GM21381 (cell line): ENCODE results near the gene FAM161B.
"Not testable (repeated sequence)": the region's sequence is repeated elsewhere in the genome, so short reads cannot be mapped to it uniquely, and the experiment has no call there.

Experiments
- ATAC-seq: cut with Tn5 transposase; IDR thresholded peaks from one replicate; pipeline ENCODE4 v1.9.1; 2021; ENCODE audit warnings: mild to moderate bottlenecking, moderate library complexity; ENCODE audit not compliant: unreplicated experiment

The FAM161B gene

DNA sequence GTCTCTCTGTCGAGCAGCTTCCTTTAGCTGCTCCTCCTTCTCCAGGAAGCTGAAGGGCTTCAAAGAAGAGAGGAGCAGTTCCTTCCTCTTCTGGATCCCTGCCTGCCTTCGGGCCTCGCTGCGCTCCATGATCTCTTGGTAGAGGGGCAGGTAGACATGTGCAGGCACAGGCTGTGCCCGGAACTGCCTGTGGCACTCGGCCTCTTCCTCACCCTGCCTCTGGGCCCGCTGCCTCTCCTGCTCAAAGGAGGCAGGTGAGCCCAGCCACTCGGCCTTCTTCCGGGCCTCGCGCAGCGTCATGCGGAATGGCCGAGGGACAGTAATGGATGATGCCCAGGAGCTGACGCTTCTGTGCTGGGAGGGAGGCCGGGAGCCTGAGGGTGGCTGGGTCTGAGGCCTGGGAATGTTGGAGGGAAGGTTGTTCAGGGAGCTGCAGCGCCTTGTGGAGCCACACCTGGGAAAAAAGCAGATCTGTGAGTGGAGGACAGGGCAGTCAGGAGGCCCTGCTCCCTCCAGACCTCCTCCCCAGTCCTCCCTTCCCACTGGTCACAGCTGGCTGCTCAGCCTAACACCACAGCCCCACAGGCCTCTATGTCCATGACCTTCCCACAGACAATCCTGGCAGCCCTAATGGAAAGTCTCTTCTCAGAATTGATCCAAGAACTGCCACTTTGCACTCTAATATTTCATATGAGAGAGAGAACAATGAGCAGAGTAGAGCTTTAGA, 5.3 kb downstream of the FAM161B start:
- no peak for ATAC-seq

DNA sequence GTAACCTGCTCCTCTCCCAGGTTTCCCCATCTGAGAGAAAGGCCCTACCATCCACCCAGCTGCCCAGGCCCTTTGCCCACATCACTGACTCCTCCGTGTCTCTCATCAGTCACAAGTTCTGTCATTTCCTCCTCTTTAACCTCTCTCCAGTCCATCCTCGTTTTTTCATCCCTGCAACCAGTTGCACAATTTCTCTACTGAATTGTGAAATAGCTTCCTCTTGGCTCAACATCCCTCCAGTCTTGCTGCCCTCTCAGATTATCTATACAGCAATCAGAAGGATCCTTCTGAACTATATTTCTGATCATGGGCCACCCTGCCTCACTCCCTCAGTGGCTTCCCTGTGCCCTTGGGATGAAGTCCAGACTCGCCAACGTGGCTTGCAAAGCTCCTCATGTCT, 6.8 kb downstream of the FAM161B start:
- no peak for ATAC-seq

DNA sequence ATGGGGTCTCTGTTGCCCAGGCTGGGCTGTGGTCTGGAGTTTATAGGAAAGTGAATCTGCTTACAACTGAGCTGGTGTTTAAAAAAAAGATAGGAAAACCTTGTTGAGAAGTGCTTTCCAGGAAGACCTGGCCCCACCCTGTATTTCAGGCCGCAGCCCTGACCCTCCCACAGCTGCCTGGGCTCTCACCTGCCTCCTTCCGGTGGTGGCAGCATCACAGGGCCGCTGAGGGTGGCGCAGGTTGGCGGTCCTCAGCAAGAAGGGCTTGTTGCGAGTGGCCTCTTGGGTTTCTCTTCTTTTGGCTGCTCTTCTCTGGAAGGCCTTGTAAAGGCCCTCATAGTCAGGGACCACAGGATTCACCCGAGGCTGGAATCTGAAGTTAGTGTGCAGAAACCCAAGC, 7.7 kb downstream of the FAM161B start:
- no peak for ATAC-seq

DNA sequence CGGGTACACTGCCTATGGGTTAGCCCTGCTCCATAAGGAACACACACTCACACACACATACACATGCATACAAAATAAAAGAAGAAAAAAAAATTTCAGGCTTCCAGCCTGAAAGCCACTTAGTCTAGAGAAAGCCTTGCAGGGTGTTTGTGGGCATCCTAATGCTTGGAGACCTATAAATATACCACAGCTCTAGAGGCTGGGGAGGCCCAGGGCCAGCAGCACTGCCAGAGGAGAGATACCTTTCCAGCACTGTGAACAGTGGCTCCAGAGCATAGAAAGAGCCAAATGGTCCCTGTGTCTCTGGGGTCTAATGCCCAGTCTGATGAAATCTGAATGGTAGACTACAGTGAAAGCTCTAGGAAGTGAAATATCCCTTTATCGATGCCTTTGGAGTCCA, 12.9 kb downstream of the FAM161B start:
- no peak for ATAC-seq

DNA sequence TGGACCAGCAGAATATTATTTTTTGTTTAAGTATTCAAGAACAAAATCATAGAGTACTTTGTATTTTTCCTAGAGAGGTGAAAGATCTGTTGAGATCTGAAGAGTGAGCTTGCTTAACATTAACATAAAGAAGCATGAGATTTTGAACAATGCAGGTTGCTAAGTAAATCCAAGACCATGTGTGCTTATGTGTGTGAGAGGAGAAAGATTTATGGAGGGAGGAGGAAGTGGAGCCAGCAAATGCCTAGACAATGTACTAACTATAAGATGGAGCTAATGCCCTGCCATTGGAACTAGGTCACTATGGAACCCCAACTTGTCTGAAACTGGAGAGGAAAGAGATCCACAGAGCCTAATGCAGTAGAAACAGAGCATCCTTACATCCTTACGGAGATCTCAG, 13.3 kb downstream of the FAM161B start:
- ATAC-seq, result no peak

DNA sequence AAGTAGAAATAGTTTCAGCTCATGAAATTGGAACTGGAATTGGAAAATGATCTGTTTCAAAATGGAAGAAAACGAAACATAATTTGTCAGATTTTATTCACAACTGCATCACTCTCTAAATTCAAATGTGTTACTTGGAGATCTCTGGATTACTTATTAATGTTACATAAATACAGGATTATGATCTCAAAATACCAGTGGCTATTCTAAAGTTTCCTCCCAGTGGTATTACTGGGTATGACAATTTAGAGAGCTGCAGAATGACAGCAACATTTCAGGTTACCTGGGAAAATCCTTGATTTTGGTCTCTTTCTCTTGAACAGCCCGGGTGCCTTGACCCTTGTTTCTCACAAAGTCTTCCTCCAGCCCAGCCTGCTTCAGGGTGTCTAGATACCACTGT, 14.2 kb downstream of the FAM161B start:
- ATAC-seq, result no peak

DNA sequence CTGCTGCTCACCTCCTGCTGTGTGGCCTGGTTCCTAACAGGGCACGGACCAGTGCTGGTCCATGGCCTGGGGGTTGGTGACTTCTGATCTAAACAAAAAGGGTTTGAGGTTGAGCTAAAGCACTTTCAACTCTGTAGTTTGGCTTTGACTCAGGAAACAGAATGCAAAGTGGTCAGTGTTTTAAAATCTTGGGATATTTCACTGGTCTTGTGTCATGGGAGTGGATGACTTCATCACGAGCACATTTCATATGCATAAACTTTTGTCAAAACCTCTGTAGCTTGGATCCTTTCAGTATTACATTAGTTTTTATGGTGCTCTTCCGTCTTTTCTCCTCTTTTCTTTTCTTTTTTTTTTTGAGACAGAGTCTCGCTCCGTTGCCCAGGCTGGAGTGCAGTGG, 25.6 kb downstream of the FAM161B start:
- ATAC-seq, result no peak

DNA sequence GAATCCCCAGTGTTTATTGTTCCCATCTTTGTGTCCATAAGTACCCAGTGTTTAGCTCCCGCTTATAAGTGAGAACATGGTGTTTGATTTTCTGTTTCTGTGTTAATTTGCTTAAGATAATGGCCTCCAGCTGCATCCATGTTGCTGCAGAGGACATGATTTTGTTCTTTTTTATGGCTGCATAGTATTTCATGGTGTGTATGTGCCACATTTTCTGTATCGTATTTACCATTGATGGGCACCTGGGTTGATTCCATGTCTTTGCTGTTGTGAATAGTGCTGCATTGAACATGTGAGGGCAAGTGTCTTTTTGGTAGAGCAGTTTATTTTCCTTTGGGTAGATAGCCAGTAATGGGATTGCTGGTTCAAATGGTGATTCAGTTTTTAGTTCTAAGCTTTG, 30.4 kb downstream of the FAM161B start:
- not testable (repeated sequence) for ATAC-seq

DNA sequence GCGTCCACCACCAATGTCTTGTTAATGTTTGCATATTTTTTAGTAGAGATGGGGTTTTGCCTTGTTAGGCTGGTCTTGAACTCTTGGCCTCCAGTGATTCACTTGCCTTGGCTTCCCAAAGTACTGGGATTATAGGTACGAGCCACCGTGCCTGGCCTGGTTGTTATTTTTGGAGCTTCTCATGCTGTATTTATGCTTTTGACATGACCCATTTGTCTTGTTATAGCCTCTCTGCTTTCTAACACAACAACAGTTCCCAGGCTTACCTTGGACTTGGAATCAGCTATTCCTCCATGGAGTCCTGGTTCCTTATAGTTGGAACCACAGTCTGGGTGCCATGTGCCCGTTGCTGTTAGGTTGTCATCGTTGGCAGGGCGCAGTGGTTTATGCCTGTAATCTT, 33.6 kb downstream of the FAM161B start:
- no peak for ATAC-seq

DNA sequence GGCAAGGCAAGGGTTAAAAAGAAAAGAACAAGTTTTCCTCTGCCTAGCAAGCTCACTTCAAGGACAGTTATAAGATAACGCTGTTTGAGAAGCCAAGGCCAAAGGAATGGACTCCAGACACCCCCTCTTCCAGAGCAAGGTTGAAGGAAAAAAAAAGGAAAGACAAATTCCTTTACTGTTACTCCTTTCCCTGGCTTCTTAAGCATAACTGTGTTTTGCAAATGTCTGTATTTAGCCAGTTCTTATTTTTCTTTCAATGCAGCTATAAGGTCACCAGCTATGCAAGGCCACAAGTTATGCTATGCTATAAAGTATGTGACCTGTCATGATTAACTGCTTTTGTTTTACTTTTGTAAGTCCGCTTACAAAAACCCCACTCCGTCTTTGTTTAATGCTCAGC, 36.6 kb downstream of the FAM161B start:
- no peak for ATAC-seq

DNA sequence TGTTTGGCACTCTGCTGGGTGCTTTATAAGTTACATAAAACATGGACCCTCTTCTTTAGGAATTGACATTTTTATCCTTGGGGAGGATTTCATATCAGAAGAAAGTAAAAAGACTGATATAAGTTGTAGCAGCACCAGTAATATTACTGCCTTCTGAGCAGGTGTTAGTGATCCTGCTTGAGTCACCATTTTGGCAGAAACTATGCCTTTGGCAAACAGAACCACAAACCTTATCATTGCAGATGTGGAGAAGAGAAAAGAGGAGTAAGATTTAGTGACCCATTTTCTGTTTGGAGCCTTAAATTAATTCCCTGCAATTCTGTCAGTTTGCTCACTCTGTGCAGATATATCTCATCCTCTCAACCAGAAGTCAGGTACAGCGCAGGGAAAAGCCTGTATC, 40.2 kb downstream of the FAM161B start:
- ATAC-seq, result no peak

DNA sequence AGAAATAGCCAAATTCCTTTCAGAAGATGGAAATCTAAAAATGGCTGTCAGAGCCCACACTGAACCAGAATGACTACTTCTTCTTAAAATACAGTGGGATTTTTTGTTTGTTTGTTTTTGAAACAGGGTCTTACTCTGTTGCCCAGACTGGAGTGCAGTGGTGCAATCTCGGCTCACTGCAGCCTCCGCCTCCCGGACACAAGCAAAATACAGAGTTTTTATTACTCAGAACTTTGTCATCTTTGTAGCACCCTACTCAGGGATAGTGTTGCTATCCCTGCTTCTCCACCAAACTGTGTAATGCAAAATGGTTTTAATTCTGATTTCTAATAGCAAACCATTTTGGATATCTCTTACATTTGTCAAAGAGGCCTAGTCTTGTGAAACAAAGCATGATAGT, 46.9 kb downstream of the FAM161B start:
- ATAC-seq, result no peak

DNA sequence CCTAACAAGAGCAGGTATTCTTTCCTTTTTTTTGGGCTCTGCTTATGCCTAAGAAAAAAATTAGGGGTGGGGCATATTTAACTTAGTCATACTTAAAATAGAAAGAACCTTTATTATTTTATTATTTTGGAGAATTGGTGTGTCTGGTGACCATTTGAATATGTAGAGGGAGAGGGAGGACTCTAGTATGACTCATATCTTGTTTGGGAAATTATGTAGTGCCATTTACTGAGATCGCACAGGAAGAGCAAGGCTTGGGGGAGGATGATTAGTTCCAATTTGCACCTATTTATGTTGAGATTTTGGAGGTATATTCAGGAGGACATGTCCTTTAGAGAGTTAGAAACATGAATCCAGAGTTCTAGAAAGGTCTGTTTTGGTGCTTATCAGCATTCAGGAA, 53.4 kb downstream of the FAM161B start:
- ATAC-seq, result no peak

DNA sequence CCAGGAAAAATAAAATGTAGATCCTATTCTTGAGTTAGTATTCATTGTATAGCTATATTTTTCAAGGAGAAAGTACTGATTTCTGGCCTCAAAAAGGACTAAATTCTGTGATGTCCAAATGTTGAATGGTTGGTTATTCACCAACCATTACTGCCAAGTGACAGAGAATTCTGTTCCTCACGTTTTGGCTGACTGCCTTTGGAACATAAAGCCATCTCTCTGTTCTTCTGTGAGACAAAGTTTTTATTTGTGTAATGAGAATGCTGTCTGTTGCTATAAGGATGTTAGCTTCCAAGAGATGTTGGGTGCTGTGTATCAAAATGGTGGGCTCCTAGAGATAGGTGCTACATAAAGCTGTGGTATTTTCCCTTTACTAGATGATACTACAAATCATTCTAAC, 54.0 kb downstream of the FAM161B start:
- ATAC-seq, result no peak

DNA sequence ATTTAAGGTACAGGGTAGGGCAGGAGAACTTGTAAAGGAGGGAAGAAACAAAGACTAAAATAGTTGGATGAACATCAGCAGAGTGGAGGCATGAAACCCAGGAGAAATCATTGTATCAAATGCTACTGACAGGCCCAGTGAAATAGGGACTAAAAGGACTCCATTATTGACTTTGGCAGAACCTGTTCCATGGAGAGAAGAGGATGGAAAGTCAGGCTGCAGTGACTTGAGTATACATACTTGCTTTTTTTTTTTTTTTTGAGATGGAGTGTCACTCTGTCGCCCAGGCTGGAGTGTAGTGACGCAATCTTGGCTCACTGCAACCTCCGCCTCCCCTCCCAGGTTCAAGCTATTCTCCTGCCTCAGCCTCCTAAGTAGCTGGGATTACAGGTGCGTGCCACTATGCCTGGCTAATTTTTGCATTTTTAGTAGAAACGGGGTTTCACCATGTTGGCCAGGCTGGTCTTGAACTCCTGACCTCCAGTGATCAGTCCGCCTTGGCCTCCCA, 55.7 kb downstream of the FAM161B start:
- not testable (repeated sequence) for ATAC-seq

DNA sequence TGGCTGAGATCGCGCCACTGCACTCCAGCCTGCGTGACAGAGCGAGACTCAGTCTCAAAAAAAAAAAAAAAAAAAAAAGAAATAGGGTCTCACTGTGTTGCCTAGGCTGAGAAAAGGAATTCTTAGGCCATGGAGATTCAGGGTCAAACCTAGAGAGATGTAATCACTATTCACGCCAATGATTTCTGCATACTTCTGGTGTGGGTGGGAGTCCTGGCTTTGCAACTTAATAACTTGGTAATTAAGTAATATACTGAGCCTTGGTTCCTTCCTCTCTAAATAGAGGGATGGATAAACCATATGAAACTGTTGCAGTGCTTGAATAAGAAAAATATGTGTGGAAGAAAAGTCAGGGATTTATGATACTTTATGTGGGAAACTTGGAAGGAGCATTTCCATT, 60.5 kb downstream of the FAM161B start:
- ATAC-seq, result no peak

DNA sequence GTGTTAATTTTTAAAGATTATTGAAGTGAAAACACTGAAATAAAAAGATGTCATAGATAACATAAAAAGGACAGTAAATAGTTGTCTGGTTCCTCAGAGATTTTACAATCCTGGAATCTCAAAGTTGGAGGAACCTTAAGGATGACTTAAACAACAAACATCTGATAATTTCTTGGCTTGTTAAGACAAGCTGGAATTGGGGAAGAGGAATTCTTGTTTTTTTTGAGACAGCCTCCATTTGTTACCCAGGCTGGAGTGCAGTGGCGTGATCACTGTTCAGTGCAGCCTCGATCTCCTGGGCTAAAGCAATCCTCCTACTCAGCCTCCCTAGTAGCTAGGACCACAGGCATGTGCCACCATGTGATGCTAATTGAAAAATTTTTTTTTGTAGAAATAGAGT, 60.9 kb downstream of the FAM161B start:
- ATAC-seq, result no peak

DNA sequence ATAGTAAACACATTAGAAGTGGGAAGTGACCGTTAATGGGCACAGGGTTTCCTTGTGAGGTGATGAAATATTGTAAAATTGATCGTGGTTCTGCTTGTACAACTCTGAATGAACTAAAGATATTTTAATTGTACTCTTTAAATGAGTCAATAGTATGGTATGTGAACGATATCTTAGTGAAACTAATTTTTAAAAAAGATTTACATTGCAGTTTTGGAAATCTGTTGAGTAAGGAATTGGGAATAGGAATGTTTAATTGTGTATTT, 61.5 kb downstream of the FAM161B start:
- no peak for ATAC-seq

DNA sequence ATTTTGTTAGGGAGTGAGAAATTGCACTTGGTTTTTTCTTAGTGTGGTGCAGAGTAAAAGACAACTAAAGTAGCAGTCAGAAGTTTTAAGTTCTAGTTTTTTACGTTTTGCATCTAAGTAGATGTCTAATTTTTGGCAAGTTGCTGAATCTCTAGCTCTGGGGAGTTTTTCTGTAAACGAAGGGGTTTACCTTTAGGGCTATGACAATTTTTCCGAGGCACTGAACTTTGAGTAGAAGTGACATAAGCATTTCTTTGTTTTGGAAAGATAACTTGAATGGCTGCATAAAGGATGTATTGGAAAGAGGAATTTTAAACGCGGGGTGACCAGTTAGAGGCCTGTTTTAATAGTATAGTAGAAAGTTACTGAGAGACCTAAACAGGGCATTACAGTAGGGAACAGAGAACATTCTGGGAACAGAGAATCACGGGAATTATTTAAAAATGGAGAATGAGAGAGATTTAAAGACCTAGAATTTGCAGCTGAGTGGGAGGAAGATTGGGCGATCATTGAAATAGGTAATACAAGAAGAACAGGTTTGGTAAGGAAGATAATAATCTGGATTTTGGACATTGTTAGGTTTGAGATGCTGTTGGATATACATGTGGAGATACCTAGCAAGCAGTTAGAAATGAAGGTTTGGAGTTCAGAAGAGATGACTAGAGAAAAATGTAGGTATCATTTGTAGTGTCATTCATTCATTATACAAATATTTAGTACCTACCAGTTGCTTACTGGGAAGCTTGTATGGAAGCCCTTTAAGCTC, 62.0 kb downstream of the FAM161B start:
- ATAC-seq, result no peak

DNA sequence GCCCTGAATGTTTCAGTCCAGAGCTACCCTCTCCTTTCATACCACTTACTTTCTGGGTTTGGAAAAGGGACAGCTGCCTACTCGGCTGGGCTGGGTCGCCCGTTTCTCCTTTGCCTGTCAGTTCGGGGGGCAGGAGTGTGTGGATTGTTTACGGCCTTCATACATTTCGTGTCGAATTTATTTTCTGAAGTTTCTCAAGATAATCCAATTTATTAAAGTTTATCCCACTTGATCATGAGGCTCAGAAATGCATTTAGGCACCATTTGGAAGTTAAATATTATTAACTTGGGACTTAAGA, 62.6 kb downstream of the FAM161B start:
- no peak for ATAC-seq

DNA sequence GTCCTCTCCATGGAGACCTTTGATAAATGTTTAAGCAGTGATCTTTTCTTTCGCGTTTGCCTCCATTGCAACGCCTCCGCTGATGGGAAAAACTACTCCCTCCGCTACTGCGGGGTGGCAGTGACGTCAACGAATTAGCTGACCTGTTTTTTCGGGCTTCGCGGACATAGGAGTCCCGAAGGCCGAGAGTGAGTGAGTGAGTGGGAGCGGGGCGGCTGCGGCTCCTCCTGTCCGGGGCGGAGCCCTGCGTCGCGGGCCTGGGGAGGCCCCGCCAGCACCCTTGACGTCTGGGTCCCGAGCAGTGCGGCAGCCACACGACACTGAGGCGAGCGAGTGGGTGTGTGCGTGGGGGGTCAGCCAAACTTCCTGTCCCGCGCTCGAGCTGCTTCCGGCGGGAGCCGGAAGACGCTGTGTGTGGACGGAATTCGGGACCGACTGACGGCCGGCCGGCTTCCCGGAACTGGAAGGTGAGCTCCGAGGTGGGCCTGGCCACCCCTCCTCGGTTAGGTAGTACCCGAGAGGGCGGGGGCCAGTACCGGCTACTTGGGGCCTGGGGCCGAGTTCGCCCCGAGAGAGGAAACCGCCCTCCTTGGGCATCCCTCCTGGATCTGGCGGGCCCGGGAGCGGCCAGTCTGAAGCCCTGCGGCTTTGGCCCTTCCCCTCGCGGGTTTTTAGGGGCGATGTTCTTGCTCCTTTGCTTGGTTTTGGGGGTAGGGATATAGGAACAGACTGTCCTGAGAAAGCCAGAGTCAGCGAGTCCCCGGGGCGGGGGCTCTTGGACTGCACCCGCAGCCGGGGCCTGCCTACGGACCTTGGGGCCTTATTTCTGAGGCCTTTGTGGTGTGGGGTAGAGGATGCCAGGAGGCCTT, 63.2 kb downstream of the FAM161B start, which contains the start of gene ZNF410:
TSS of gene ZNF410 (plus strand) at position 411 of the 869 bp plus-strand sequence. CDS start 5,317 bp downstream, outside the sequence.
- peak; percentile 92 for ATAC-seq
